ENCODE data around the gene GABRB1.

Gene GABRB1

DNA sequence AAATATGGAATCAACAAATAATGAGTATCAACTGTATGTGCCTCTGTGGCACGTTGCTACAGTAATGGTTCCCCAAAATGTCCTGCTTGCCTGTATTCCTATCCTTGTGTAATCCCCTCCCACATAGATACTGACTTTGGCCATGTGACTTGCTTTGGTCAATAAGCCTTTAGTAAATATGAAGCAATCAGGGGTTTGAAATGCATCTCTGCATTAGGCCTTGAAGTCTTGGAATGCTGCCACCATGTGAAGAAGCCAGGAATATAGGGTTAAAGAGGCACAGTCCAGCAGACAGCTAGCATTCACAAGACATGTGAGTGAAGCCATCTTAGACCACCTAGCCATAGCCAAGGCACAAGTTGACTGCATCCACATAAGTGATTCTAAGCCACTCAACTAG, 190.9 kb downstream of the GABRB1 start:
- Histone ChIP-seq H3K27me3 (ENCODE audit: insufficient read depth, low read depth) (no peaks in the 10 kb centered on the region), H3K27ac (no peak overlapping the region), H3K9ac (no peak overlapping the region), H3K36me3 (ENCODE audit: insufficient read depth) (no peaks in the 10 kb centered on the region), H3K4me1 (ENCODE audit: low read depth, poor library complexity, severe bottlenecking) (no peaks in the 10 kb centered on the region), H3K4me3 (IDR thresholded peaks at IDR 0.05; ENCODE audit: insufficient read depth, low read depth, low read length) (no peak overlapping the region), H4K20me1 (ENCODE audit: insufficient read depth) (no peaks in the 10 kb centered on the region), H2AFZ (ENCODE audit: low read depth) (no peak overlapping the region), H3K4me2 (no peak overlapping the region), H3K79me2 (ENCODE audit: insufficient read depth, low read depth) (no peaks in the 10 kb centered on the region)
- TF ChIP-seq, protein P1, sequence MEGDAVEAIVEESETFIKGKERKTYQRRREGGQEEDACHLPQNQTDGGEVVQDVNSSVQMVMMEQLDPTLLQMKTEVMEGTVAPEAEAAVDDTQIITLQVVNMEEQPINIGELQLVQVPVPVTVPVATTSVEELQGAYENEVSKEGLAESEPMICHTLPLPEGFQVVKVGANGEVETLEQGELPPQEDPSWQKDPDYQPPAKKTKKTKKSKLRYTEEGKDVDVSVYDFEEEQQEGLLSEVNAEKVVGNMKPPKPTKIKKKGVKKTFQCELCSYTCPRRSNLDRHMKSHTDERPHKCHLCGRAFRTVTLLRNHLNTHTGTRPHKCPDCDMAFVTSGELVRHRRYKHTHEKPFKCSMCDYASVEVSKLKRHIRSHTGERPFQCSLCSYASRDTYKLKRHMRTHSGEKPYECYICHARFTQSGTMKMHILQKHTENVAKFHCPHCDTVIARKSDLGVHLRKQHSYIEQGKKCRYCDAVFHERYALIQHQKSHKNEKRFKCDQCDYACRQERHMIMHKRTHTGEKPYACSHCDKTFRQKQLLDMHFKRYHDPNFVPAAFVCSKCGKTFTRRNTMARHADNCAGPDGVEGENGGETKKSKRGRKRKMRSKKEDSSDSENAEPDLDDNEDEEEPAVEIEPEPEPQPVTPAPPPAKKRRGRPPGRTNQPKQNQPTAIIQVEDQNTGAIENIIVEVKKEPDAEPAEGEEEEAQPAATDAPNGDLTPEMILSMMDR (conservative IDR thresholded peaks at IDR 0.05; ENCODE audit: low read depth, low read length), result no peak

DNA sequence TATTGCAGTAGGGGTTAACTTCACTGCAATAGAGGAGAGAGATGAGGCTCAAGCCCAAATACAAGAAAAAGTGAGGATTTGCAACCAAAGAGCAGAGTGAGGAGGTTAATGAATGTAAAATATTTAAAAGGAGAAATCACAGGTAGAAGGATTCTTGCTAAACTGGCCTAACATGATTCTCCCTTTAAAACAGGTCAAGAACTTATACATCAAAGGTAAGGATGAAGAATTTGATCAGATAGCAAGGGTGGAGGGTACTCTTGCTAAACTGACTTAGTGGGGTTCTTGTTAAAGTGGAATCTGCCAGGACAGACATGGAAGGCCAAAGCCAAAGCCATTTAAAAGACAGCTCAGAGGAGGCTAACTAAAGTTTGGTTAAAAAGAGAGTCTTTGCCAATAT, 193.0 kb downstream of the GABRB1 start:
- Histone ChIP-seq H2AFZ (ENCODE audit: low read depth) (no peak overlapping the region), H3K4me2 (no peak overlapping the region), H3K27ac (no peak overlapping the region), H3K4me1 (ENCODE audit: low read depth, poor library complexity, severe bottlenecking) (no peaks in the 10 kb centered on the region), H3K4me3 (IDR thresholded peaks at IDR 0.05; ENCODE audit: insufficient read depth, low read depth, low read length) (no peak overlapping the region), H4K20me1 (ENCODE audit: insufficient read depth) (no peaks in the 10 kb centered on the region), H3K79me2 (ENCODE audit: insufficient read depth, low read depth) (no peaks in the 10 kb centered on the region), H3K27me3 (ENCODE audit: insufficient read depth, low read depth) (no peaks in the 10 kb centered on the region), H3K36me3 (ENCODE audit: insufficient read depth) (no peaks in the 10 kb centered on the region), H3K9ac (no peak overlapping the region)
- TF ChIP-seq, protein P1 (conservative IDR thresholded peaks at IDR 0.05; ENCODE audit: low read depth, low read length), result no peak

DNA sequence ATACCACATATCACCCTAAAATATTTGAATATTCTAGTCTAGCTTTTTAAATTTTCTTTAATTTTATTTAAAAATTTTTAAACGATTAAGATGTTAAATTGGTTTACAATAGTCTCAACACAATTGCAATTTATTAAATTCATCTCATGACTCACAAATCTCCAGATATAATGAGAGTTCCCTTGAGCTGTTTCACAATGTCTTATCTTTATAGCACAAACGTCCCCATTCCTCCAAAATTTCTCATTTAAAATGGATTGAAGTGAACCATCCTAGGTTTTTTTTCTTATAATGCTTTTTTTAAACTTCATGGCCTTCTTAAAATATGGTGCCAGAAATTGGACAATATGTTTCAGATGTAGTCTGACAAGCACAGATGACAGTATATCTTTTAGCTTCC, 204.4 kb downstream of the GABRB1 start:
- no peaks in the 10 kb centered on the region for H3K79me2 ChIP-seq (ENCODE audit: insufficient read depth, low read depth)
- no peak overlapping the region for H3K4me2 ChIP-seq
- TF ChIP-seq, protein P1 (conservative IDR thresholded peaks at IDR 0.05; ENCODE audit: low read depth, low read length), result no peak
- no peaks in the 10 kb centered on the region for H3K36me3 ChIP-seq (ENCODE audit: insufficient read depth)
- no peaks in the 10 kb centered on the region for H3K4me1 ChIP-seq (ENCODE audit: low read depth, poor library complexity, severe bottlenecking)
- H3K9ac ChIP-seq, result no peak overlapping the region
- H4K20me1 ChIP-seq (ENCODE audit: insufficient read depth), result no peaks in the 10 kb centered on the region
- no peaks in the 10 kb centered on the region for H3K27me3 ChIP-seq (ENCODE audit: insufficient read depth, low read depth)
- H3K27ac ChIP-seq, result no peak overlapping the region
- H2AFZ ChIP-seq (ENCODE audit: low read depth), result no peak overlapping the region
- no peak overlapping the region for H3K4me3 ChIP-seq (IDR thresholded peaks at IDR 0.05; ENCODE audit: insufficient read depth, low read depth, low read length)

DNA sequence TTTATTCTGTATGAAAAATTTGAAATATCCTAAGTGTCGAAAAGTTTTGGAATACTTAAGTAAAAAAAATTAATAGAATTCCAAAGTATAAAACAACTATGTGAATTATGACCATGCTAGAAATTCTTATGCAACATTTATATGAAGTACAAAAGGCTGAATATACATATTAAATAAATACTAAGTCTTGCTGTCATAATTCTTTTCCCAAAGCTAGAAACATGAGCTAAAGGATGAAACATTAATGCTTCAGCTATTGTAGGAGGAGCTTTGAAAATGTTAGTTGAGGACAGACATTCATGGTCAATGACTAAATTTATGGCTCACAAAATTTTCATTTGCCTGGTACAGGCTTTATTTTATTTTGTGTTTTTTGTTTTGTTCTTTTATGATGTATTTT, 207.3 kb downstream of the GABRB1 start:
- H2AFZ ChIP-seq (ENCODE audit: low read depth), result no peak overlapping the region
- no peaks in the 10 kb centered on the region for H4K20me1 ChIP-seq (ENCODE audit: insufficient read depth)
- H3K27ac ChIP-seq, result no peak overlapping the region
- no peak overlapping the region for H3K4me2 ChIP-seq
- no peak overlapping the region for H3K4me3 ChIP-seq (IDR thresholded peaks at IDR 0.05; ENCODE audit: insufficient read depth, low read depth, low read length)
- no peak overlapping the region for H3K9ac ChIP-seq
- no peaks in the 10 kb centered on the region for H3K79me2 ChIP-seq (ENCODE audit: insufficient read depth, low read depth)
- H3K4me1 ChIP-seq (ENCODE audit: low read depth, poor library complexity, severe bottlenecking), result no peaks in the 10 kb centered on the region
- H3K36me3 ChIP-seq (ENCODE audit: insufficient read depth), result no peaks in the 10 kb centered on the region
- TF ChIP-seq, protein P1 (conservative IDR thresholded peaks at IDR 0.05; ENCODE audit: low read depth, low read length), result no peak
- no peaks in the 10 kb centered on the region for H3K27me3 ChIP-seq (ENCODE audit: insufficient read depth, low read depth)
